Measurements from ENCODE around the gene USP17L13.
"Not testable (repeated sequence)": the region's sequence is repeated elsewhere in the genome, so short reads cannot be mapped to it uniquely, and the experiment has no call there.

USP17L13 gene, protein sequence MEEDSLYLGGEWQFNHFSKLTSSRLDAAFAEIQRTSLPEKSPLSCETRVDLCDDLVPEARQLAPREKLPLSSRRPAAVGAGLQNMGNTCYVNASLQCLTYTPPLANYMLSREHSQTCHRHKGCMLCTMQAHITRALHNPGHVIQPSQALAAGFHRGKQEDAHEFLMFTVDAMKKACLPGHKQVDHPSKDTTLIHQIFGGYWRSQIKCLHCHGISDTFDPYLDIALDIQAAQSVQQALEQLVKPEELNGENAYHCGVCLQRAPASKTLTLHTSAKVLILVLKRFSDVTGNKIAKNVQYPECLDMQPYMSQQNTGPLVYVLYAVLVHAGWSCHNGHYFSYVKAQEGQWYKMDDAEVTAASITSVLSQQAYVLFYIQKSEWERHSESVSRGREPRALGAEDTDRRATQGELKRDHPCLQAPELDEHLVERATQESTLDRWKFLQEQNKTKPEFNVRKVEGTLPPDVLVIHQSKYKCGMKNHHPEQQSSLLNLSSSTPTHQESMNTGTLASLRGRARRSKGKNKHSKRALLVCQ

GRCh38 chr4:9224596-9224995, at the start of gene USP17L13:
TSS of gene USP17L13 (plus strand) at chr4:9224896. CDS start at chr4:9224896, 0 bp downstream.
- DNase-seq = not testable (repeated sequence)

GRCh38 chr4:9210357-9210756, 14.3 kb upstream of the USP17L13 start, which contains the start of gene USP17L10:
TSS of gene USP17L10 (plus strand) at chr4:9210657. CDS start at chr4:9210657, 0 bp downstream.
- not testable (repeated sequence) for DNase-seq

GRCh38 chr4:9214701-9215100, 10.0 kb upstream of the USP17L13 start:
- DNase-seq = peak; percentile 28

- DNase-seq = not testable (repeated sequence)
Observed at GRCh38 chr4:9215105-9215504, 9.6 kb upstream of the USP17L13 start, which contains the start of gene USP17L11. TSS of gene USP17L11 (plus strand) at chr4:9215405. CDS start at chr4:9215405, 0 bp downstream.

DNA sequence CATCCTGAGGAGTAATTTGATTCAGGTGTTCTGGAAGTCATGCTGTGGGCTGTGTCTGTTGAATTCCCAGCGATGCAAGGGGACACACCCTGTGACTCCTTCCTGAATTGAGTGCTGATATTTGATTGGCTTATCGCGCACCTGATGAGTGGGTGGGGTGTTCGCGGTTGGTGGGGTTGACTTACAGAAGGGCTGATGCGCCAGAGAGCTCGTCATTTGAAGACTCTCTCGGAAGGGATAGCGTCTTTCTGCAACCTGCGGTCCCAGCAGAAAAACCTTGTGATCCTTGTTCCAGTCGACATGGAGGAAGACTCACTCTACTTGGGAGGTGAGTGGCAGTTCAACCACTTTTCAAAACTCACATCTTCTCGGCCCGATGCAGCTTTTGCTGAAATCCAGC, 4.8 kb upstream of the USP17L13 start, which contains the start of gene USP17L12:
Gene USP17L12 (plus strand): TSS at position 301 of the 400 bp plus-strand sequence. CDS start 0 bp downstream, at position 301.
- DNase-seq = not testable (repeated sequence)

GRCh38 chr4:9230249-9230648, 5.6 kb downstream of the USP17L13 start:
- DNase-seq = peak; percentile 46

DNA sequence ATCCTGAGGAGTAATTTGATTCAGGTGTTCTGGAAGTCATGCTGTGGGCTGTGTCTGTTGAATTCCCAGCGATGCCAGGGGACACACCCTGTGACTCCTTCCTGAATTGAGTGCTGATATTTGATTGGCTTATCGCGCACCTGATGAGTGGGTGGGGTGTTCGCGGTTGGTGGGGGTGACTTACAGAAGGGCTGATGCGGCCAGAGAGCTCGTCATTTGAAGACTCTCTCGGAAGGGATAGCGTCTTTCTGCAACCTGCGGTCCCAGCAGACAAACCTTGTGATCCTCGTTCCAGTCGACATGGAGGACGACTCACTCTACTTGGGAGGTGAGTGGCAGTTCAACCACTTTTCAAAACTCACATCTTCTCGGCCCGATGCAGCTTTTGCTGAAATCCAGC, 9.4 kb downstream of the USP17L13 start, which contains the start of gene USP17L15:
Gene USP17L15 (plus strand): TSS at position 301 of the 400 bp plus-strand sequence. CDS start 0 bp downstream, at position 301.
- DNase-seq = not testable (repeated sequence)

DNA sequence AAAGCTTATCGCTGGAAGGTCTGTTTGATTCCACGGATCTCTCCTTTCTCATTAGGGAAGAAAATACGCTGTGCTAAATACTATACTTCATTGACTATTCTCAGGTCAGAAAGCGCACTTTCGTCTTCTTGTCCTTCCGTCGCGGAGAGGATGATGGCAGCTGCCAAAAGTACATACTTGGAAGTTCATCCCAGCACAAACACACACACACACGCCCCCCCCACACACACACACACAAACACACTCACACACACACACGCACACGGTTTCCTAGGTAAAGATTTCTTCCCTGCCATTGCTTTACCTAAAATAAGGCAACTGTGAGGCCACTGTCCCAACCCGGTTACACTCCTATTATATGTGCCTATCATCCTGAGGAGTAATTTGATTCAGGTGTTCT, 13.8 kb downstream of the USP17L13 start:
- not testable (repeated sequence) for DNase-seq

GRCh38 chr4:9243579-9243978, 18.9 kb downstream of the USP17L13 start, which contains the start of gene USP17L17:
TSS of gene USP17L17 (plus strand) at chr4:9243879. CDS start at chr4:9243879, 0 bp downstream.
- DNase-seq = not testable (repeated sequence)

- DNase-seq = peak; percentile 52
Observed at GRCh38 chr4:9247953-9248680, 23.4 kb downstream of the USP17L13 start, which contains the start of gene USP17L18. TSS of gene USP17L18 (plus strand) at chr4:9248630. CDS start at chr4:9248630, 0 bp downstream.

- DNase-seq = not testable (repeated sequence)
Observed at GRCh38 chr4:9253078-9253477, 28.4 kb downstream of the USP17L13 start, which contains the start of gene USP17L19. TSS of gene USP17L19 (plus strand) at chr4:9253378. CDS start at chr4:9253378, 0 bp downstream.

DNA sequence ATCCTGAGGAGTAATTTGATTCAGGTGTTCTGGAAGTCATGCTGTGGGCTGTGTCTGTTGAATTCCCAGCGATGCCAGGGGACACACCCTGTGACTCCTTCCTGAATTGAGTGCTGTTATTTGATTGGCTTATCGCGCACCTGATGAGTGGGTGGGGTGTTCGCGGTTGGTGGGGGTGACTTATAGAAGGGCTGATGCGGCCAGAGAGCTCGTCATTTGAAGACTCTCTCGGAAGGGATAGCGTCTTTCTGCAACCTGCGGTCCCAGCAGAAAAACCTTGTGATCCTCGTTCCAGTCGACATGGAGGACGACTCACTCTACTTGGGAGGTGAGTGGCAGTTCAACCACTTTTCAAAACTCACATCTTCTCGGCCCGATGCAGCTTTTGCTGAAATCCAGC, 33.1 kb downstream of the USP17L13 start, which contains the start of gene USP17L20:
Gene USP17L20 (plus strand): TSS at position 301 of the 400 bp plus-strand sequence. CDS start 0 bp downstream, at position 301.
- DNase-seq = not testable (repeated sequence)

GRCh38 chr4:9262572-9262971, 37.9 kb downstream of the USP17L13 start, which contains the start of gene USP17L21:
TSS of gene USP17L21 (plus strand) at chr4:9262872. CDS start at chr4:9262872, 0 bp downstream.
- DNase-seq = not testable (repeated sequence)

- not testable (repeated sequence) for DNase-seq
Observed at GRCh38 chr4:9267319-9267718, 42.6 kb downstream of the USP17L13 start, which contains the start of gene USP17L22. TSS of gene USP17L22 (plus strand) at chr4:9267619. CDS start at chr4:9267619, 0 bp downstream.

DNA sequence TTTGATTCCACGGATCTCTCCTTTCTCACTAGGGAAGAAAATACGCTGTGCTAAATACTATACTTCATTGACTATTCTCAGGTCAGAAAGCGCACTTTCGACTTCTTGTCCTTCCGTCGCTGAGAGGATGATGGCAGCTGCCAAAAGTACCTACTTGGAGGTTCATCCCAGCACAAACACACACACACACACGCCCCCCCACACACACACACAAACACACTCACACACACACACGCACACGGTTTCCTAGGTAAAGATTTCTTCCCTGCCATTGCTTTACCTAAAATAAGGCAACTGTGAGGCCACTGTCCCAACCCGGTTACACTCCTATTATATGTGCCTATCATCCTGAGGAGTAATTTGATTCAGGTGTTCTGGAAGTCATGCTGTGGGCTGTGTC, 47.0 kb downstream of the USP17L13 start:
- peak; percentile 64 for DNase-seq
